ENCODE data around the gene OR2S2. TPM values are rescaled to one million over a fixed set of nuclear protein-coding genes. Genes with fewer than 3 reads are reported as not detected.

Gene OR2S2
- total RNA-seq, 2 experiments from 2014 or later: not detected

- no peaks in the 10 kb centered on the region for H3K36me3 Mint-ChIP-seq (ENCODE audit: low read depth)
- POLR2A ChIA-PET: no interaction called here
Measured at GRCh38 chr9:35966433-35966832, 8.5 kb upstream of the OR2S2 start.

GRCh38 chr9:35965011-35965410, 7.1 kb upstream of the OR2S2 start:
- Mint-ChIP-seq H3K27ac (no peak overlapping the region), H3K9me3 (no peaks in the 10 kb centered on the region), H3K4me3 (no peak overlapping the region), H3K27me3 (peaks cover 10% of the 10 kb centered on the region), H3K4me1 (ENCODE audit: low read depth) (no peaks in the 10 kb centered on the region), H3K36me3 (ENCODE audit: low read depth) (no peaks in the 10 kb centered on the region)
- H3K4me3 ChIP-seq (ENCODE audit: low read length): no peak overlapping the region
- no peak overlapping the region for H3K27ac ChIP-seq (ENCODE audit: low read depth in 1 of 2, low read length in 2 of 2)
- no peaks in the 10 kb centered on the region for H3K4me1 ChIP-seq (ENCODE audit: insufficient read depth, low read length)
- no peaks in the 10 kb centered on the region for H3K9me3 ChIP-seq (ENCODE audit: control insufficient read depth in 1 of 2, insufficient read depth in 1 of 2, low read length in 2 of 2)
- intact Hi-C loops (cut with DNase I, micrococcal nuclease): no loop called here
- ATAC-seq (ENCODE audit: poor library complexity) (no peak), DNase-seq (no peak)
- no peaks in the 10 kb centered on the region for H3K27me3 ChIP-seq (ENCODE audit: control insufficient read depth in 1 of 2, insufficient read depth in 2 of 2, low read length in 2 of 2)
- TF ChIP-seq CTCF (IDR thresholded peaks at IDR 0.05): no peak
- no peaks in the 10 kb centered on the region for H3K36me3 ChIP-seq (ENCODE audit: insufficient read depth, low read length)
- POLR2A ChIA-PET: no interaction called here
- CTCF ChIA-PET: interaction anchor here (1.3 kb wide), 1 partner anchor 10 kb away, joined by 3 read pairs; no protein-coding TSS in a partner anchor

More at GRCh38 chr9:35966433-35966832, 8.5 kb upstream of the OR2S2 start:
- Mint-ChIP-seq H3K9me3 (no peaks in the 10 kb centered on the region), H3K4me1 (ENCODE audit: low read depth) (no peaks in the 10 kb centered on the region), H3K27ac (no peak overlapping the region), H3K4me3 (no peak overlapping the region), H3K27me3 (peaks cover 17% of the 10 kb centered on the region)
- no peak for ATAC-seq (ENCODE audit: poor library complexity)
- DNase-seq: no peak
- no peaks in the 10 kb centered on the region for H3K4me1 ChIP-seq (ENCODE audit: insufficient read depth, low read length)
- H3K27me3 ChIP-seq (ENCODE audit: control insufficient read depth in 1 of 2, insufficient read depth in 2 of 2, low read length in 2 of 2): peaks cover 0 to 3% of the 10 kb centered on the region in 2 experiments
- H3K4me3 ChIP-seq (ENCODE audit: low read length): no peak overlapping the region
- no peaks in the 10 kb centered on the region for H3K36me3 ChIP-seq (ENCODE audit: insufficient read depth, low read length)
- no peak for TF ChIP-seq CTCF (IDR thresholded peaks at IDR 0.05)
- CTCF ChIA-PET: no interaction called here
- H3K27ac ChIP-seq (ENCODE audit: low read depth in 1 of 2, low read length in 2 of 2): no peak overlapping the region
- intact Hi-C loops (cut with DNase I, micrococcal nuclease): no loop called here
- H3K9me3 ChIP-seq (ENCODE audit: control insufficient read depth in 1 of 2, insufficient read depth in 1 of 2, low read length in 2 of 2): no peaks in the 10 kb centered on the region

GRCh38 chr9:35962126-35962906, 4.4 kb upstream of the OR2S2 start:
- Mint-ChIP-seq H3K36me3 (ENCODE audit: low read depth) (no peaks in the 10 kb centered on the region), H3K4me1 (ENCODE audit: low read depth) (no peaks in the 10 kb centered on the region), H3K27ac (no peak overlapping the region), H3K4me3 (no peak overlapping the region), H3K27me3 (no peaks in the 10 kb centered on the region), H3K9me3 (no peaks in the 10 kb centered on the region)
- CTCF ChIA-PET: interaction anchor here (0.6 kb wide), 1 partner anchor 9 kb away, joined by 5 read pairs; no protein-coding TSS in a partner anchor
- DNase-seq: no peak
- POLR2A ChIA-PET: no interaction called here
- no peak for ATAC-seq (ENCODE audit: poor library complexity)
- intact Hi-C loops (cut with DNase I, micrococcal nuclease): no loop called here
- Histone ChIP-seq H3K27ac (ENCODE audit: low read depth in 1 of 2, low read length in 2 of 2) (no peak overlapping the region), H3K27me3 (ENCODE audit: control insufficient read depth in 1 of 2, insufficient read depth in 2 of 2, low read length in 2 of 2) (no peaks in the 10 kb centered on the region), H3K36me3 (ENCODE audit: insufficient read depth, low read length) (no peaks in the 10 kb centered on the region), H3K4me1 (ENCODE audit: insufficient read depth, low read length) (no peaks in the 10 kb centered on the region), H3K9me3 (ENCODE audit: control insufficient read depth in 1 of 2, insufficient read depth in 1 of 2, low read length in 2 of 2) (no peaks in the 10 kb centered on the region), H3K4me3 (ENCODE audit: low read length) (no peak overlapping the region)
- TF ChIP-seq CTCF (IDR thresholded peaks at IDR 0.05): no peak
